Activated CD8-positive, alpha-beta memory T cell treated with anti-CD3 and anti-CD28 coated beads, Interleukin-2, amount 50 U/mL, for 24 hours (primary cell): ENCODE measurements around the gene MRPL55.

Source experiments
- DNase-seq: peaks from one replicate; pipeline ENCODE4 v3.0.0-alpha.2; 2020; ENCODE audit errors: extremely low read depth

The MRPL55 gene

GRCh38 chr1:228070851-228071250, 38.2 kb downstream of the MRPL55 start:
- DNase-seq: no peak

DNA sequence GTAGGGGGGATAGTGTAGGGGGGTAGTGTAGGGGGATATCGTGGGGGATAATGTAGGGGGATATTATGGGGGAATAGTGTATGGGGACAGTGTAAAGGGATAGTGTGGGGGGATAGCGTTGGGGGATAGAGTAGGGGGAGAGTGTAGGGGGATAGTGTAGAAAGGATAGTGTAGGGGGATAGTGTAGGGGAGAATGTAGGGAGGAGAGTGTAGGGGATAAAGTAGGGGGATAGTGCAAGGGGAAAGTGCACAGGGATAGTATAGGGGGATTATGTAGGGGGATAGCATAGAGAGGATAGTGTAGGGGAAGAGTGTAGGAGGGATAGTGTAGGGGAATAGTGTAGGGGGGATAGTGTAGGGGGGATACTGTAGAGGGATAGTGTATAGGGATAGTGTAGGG, 38.9 kb downstream of the MRPL55 start:
- no peak for DNase-seq

- DNase-seq: no peak
Observed at GRCh38 chr1:228068359-228068758, 40.7 kb downstream of the MRPL55 start.

DNA sequence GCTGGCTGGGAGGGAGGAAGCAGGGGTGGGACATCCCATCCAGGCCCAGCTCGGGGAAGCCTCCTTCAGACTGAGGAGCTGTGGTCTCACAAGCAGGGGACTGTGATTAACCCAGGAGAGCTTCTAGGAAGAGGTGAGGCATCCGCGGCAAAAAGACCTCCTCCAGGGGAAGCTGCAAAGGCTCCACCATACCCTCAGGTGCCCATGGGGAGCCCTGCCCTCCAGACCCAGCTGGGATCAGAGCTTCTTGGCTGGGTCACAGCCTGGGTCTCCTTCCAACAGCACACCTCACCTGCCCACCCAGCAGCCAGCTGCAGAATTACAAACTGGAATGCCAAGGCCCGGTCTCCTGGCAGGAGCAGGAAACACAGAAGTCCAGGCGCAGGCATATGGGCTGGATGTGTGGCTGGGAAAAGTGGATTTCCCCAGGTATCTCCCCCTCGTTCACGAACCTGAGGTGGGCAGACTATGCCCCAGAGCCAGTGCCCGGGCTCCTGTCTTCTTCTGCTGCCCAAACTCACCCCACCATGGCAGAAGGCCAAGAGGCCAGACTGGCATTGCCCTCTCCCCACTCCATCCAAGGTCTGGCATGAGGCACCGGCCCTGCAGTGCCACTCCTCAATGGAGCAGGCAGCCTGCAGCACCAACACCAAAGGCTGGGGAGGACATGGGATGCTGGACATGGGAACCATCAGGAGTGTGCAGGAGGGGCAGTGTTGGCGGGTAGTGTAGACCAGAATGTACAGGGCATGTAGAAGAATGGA, 42.0 kb downstream of the MRPL55 start:
- no peak for DNase-seq

GRCh38 chr1:228066416-228066815, 42.7 kb downstream of the MRPL55 start:
- no peak for DNase-seq

DNA sequence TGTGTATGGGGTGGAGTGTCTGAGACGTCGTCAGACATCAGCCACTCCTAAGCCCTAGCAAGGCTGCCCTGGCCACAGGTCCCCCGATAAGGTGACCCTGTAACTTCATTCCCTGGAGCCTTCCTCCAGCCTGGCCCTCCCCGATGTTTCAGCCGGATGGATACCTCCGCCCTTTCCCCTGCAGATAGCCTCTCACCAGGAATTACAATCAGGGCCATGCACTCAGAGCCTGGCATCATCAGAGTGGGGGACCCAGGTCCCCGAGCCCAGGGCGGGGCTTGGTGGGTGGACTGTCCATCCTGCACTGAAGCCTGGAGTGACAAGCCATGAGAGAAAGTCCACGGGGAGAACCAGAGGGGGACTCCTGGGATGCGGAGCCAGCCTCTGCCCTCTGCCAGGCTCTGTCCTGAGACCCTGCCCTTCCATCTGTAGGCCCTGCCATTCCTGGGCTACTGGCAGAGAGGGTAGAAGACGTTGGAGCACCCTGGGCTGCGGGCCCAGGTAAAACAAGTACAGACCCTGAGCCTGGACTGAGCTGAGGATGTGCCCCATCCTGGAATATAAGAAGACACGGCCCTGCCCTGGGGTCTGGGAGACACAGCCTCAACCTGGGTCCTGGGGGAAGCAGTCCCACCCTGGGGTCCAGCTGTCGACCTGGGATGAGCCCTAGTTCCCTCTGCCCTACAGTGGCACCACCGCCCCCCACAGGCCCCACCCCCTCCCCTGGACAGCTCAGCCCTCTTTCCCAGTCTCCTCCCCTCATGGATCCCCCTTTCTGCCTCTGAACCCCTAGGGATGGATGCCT, 43.4 kb downstream of the MRPL55 start:
- DNase-seq: no peak

DNA sequence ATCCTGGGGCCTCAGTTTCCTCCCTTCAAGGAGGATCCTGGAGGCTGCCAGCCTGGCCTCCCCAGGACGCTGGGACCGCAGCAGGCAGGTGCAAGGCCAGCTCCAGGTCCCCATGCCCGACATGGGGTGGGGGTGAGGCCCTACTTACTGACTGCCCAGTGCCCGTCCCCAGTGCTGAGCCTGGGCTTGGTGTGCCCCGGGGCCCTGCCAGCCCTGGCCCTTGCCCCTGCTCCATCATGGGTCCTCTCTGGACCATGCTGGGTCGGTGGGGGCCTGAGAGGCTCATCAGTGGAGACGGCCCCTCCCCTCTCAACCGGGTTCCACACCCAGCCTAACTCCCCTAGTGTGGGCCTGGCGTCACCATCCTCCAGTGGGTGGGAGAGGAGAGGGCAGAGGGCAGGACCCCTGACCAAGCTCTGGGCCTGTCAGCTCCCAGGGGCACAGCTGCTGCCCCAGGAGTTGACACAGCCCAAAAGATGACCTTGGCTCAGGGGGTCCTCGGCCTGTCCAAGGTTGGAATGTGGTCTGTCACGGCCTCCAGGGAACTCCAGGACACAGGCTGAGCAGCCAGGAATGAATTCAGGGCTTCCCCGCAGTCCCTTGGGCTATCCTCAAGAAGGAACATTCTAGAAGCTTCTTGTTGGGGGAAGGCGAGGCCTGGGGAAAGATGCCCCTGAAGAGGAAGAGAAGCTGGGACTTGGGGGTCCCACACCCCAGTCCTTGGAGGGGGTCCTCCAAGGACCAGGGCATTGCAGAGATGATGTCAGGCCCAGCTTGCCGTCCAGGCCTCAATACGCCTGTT, 44.2 kb downstream of the MRPL55 start:
- DNase-seq: no peak

GRCh38 chr1:228064296-228064695, 44.8 kb downstream of the MRPL55 start:
- no peak for DNase-seq

GRCh38 chr1:228063251-228064191, 45.6 kb downstream of the MRPL55 start:
- DNase-seq: no peak

- no peak for DNase-seq
Observed at GRCh38 chr1:228062812-228063211, 46.3 kb downstream of the MRPL55 start.

GRCh38 chr1:228062085-228062791, 46.9 kb downstream of the MRPL55 start:
- DNase-seq: no peak

GRCh38 chr1:228061411-228062084, 47.6 kb downstream of the MRPL55 start:
- no peak for DNase-seq

DNA sequence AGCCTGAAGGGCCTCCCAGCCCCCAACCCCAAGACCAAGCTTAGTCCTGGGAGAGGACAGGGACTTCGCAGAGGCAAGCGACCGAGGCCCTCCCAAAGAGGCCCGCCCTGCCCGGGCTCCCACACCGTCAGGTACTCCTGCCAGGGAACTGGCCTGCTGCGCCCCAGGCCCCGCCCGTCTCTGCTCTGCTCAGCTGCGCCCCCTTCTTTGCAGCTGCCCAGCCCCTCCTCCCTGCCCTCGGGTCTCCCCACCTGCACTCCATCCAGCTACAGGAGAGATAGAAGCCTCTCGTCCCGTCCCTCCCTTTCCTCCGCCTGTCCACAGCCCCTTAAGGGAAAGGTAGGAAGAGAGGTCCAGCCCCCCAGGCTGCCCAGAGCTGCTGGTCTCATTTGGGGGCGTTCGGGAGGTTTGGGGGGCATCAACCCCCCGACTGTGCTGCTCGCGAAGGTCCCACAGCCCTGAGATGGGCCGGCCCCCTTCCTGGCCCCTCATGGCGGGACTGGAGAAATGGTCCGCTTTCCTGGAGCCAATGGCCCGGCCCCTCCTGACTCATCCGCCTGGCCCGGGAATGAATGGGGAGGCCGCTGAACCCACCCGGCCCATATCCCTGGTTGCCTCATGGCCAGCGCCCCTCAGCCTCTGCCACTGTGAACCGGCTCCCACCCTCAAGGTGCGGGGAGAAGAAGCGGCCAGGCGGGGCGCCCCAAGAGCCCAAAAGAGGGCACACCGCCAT, 48.5 kb downstream of the MRPL55 start:
- DNase-seq: no peak

GRCh38 chr1:228059634-228060457, 49.3 kb downstream of the MRPL55 start:
- no peak for DNase-seq

DNA sequence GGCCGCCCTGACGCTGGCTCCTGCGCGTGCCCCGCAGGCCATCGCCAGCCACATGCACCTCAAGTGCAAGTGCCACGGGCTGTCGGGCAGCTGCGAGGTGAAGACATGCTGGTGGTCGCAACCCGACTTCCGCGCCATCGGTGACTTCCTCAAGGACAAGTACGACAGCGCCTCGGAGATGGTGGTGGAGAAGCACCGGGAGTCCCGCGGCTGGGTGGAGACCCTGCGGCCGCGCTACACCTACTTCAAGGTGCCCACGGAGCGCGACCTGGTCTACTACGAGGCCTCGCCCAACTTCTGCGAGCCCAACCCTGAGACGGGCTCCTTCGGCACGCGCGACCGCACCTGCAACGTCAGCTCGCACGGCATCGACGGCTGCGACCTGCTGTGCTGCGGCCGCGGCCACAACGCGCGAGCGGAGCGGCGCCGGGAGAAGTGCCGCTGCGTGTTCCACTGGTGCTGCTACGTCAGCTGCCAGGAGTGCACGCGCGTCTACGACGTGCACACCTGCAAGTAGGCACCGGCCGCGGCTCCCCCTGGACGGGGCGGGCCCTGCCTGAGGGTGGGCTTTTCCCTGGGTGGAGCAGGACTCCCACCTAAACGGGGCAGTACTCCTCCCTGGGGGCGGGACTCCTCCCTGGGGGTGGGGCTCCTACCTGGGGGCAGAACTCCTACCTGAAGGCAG, 50.0 kb downstream of the MRPL55 start:
- DNase-seq: no peak

DNA sequence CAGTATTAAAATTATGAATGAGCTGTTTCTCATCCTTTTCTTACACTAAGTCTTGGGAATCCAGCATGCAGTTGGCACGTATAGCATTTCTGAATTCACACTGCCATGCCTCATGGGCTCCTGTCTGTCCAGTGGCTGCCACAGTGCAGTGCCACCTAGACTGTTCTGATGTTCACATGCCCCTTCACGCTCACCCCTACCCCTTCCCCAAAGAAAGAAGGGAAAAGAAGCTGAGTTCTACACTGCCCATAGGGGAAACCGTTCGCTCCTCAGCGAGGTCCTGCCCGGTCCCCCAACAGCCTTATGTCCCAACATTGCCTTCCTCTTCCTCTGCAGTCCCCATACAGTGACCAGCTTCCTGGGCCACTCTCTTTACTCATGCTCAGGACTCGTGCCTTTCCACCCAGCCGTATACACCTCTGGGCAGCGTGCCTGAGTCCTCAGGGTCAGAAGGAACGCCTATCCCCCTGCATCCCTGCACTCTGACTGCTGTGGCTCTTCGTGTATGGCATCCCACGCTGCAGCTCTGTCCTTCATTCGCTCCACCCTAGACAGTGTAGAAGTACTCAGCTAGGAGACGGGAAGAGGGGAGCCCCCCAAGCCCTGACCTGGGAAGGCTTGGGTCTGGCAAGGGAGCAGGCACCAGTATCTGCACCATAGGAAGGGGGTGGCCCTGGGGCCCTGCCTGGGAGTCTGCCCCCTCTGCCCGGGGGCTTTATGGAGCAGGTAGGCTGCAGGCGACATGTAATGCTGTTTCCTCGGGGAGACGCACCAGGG, 50.7 kb downstream of the MRPL55 start:
- no peak for DNase-seq
